TTC549 (cell line): ENCODE data around the gene ATP6V0D1.

ENCODE experiments used
- FAIRE-seq: peaks from 2 replicates; lab custom pipeline; 2012; peaks lifted over from hg19 to GRCh38; lab: Jason Lieb, UNC

ATP6V0D1 gene

GRCh38 chr16:67406111-67406971, 74.6 kb downstream of the ATP6V0D1 start:
- FAIRE-seq: no peak

DNA sequence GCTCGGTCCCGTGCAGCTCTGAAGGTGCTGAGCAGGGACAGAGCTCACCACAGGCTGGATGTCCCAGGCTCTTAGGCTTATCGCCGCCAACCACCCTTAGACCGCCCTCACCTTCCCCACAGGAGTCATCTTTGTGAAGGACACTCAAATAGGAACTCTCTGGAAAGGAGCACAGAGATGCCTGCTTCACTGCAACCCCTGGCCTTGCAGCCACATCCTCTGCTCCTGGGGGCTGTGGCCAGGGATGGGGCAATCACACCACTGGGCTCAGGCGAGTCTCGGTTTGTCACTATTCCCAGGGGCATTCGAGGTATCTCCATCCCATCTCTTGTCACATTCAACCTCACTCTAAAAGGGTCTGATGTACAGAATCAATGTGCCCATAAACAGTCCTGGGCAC, 75.6 kb downstream of the ATP6V0D1 start:
- no peak for FAIRE-seq

DNA sequence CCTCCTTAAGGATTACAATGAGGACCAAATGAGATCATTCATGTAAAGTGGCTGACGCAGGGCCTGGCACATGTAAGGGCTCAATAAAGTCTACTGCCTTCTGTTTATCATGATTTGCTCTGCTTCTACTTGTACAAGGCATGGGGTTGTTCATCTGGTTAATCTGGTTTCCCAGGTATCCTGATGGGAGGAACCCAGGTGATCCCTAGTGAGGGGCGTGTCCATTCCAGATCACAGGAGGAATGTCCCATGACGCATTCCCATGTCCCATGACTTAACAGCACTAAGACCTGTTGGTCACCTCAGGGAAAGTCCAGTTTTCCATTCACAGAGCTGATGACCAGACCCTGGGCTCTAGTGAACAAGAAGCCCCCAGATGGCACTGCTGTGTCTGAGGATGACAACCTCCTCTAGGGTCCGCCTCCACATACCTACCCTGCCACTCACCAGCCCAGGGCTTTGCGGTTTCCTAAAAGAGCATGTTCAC, 76.2 kb downstream of the ATP6V0D1 start:
- FAIRE-seq: no peak

- no peak for FAIRE-seq
Measured at GRCh38 chr16:67403976-67404555, 76.9 kb downstream of the ATP6V0D1 start.

- no peak for FAIRE-seq
Measured at GRCh38 chr16:67400901-67401300, 80.1 kb downstream of the ATP6V0D1 start.

DNA sequence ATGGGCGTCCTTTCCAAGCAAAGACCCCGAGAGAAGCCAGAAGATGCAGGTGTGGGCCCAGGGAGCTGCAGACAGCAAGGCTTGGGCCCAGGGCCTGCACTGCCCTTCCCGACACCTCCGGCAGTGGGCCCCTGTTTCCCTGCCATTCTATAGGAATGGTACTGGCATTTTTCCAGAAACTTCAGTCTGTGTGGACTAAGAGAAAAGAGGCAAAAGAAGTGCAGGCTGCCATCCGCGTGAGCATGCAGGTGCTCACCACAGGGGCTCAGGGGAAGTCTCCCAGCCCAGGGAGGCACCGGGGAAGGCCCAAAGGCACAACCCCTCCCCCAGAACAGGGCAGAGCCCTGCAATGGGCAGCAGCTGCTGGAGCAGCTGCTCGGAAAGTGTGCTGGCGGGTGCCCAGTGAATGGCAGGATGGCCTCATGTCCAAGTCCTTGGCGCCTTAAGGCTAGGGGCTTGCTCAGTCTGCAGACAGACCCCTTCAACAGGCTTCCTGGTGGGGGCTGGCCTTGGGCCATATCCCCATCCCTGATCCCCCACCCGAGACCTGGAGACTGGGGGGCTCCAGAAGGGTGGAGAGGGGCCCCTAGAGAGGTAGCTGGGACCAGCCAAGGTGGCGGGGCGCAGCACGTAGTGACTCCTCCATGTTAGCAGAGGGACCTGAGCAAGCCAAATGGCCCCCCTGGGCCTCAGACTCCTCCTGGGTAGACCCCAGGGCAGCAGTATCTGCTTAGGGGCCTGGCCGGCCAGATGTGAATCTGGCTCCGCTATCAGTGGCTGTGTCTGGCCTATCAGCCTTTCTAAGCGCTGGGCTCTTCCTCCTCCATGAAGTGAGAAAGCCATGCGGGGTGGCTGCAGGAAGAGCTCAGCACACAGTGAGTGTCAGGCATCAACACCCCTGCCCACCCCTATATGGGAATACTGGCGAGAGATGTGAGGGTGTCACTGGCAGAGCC, 80.9 kb downstream of the ATP6V0D1 start:
- FAIRE-seq: no peak

GRCh38 chr16:67399218-67399733, 81.7 kb downstream of the ATP6V0D1 start:
- FAIRE-seq: no peak

DNA sequence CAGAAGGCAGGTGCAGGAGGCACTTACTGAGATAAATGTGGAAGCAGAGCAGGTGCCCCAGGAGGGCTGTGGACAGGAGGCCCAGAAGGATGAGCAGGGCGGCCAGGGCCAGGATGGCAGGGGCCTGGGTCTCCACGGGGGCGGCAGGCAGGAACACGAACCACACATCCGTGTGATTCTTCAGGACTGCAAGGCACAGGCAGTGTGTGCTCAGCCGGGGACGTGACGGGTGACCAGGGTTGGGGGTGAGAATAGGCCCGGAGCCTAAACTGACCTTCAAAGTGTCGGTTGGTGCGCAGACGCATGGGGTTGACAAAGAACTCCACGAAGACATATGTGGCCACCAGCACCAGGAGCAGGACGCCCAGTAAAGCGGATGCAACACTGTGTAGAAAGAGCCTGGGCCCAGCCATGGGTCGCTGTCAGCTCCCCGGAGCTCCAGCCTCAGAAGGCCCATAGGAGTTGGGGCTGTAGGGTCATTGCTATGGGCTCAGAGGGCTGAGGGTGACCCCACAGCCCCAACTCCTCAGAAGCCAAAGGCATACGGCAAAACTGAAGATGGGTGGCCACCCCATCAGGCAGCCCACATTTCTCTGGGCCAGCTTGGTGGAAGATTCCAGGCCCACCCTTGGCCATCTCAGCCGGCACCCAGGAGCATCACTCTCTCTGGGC, 82.3 kb downstream of the ATP6V0D1 start:
- no peak for FAIRE-seq

GRCh38 chr16:67397812-67398545, 83.0 kb downstream of the ATP6V0D1 start:
- FAIRE-seq: no peak

DNA sequence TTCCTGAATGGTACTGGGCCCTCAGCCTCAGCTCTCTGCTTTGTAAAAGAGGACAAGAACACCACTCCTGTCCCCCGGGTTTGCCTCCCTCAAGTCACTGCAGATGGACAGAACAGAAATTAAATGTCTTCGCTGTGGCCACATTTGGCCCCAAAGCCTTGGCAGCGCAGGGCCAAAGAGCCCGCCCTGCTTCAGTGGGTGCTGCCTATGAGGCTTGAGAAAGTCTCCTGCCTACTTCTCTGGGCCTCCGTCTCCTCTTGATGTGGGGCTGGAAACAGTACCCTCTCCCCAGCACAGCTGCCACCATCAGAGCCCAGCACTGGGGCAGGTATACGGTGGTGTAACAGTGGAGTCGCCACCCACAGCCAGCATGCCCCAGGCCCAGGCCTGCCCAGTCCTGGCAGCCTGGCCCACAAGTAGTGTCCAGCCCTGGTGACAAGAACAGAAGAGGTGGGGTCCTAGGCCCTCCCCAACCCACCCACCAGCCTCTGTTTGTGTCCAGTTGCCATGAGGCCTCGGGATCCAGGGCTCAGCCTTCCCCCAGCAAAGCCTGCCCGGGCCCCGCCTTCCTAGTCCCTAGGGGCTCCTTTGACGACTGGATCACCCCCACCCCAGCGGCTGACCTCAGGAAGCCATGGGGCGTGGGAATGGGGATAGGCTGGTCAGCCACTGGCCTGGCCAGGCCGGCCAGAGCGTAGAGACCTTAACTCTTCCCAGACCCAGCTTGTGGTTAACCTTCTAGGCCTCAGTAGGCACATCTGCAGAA, 83.7 kb downstream of the ATP6V0D1 start:
- no peak for FAIRE-seq

DNA sequence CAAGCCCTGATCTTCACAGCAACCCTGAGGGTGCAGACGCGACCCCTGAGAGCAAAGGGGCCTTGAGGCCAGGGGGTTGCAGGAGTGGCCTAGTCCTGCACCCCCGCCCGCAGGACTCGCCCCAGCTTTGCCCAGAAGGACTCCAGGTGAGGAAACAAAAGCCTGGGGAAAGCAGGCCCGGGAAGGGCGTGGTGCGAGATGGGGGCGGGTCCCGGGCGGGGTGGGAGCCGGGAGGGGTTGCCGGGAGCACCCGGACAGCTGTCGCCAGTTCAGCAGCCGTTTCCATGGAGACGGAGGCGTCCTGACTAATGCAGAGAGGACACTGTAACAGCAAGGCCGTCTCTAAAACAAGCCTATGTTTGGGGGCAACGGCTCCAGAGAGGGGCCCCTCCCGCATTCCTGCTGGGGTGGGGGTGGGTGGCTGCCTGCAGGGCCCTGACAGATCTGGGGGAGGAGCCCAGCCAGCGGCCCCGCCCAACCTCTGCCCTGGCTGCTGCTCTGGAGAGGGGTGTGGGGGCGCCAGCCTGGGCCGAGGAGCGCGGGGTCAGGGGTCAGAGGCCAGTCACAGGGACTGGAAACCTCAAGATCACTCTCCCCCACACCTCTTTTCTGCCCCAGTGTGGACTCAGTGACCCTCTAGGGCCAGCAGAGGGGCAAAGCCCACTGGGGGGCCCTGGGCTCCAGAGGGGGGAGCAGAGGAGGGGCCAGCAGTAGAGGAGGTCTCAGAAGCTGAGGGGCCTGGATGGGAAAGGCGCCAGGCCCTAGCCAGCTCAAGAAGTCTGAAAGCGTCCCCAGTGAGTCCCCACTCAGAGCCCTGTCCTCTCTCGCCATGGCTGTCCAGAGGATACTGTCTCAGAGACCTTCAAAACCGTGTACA, 84.6 kb downstream of the ATP6V0D1 start:
- no peak for FAIRE-seq

- FAIRE-seq: no peak
Measured at GRCh38 chr16:67395458-67396158, 85.3 kb downstream of the ATP6V0D1 start.

DNA sequence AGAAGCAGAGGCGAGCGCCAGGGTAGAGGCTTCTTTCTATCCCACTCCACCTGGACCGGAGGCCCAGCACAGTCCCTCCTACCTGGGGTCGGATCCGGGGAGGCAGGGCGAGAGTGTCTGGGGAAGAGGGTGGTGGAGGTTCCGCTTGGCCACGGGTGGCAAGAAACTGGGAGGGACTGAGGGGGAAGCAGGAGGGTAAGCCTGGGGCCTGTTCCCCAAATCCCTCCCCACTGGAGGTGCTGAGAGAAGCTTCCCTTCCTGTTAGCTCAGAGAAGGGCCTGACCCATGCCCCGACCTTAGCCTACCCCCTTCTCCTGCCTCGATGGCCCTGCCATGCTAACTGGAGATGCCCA, 85.9 kb downstream of the ATP6V0D1 start:
- no peak for FAIRE-seq

- FAIRE-seq: no peak
Measured at GRCh38 chr16:67394155-67395104, 86.5 kb downstream of the ATP6V0D1 start.

- FAIRE-seq: no peak
Measured at GRCh38 chr16:67393788-67394154, 87.2 kb downstream of the ATP6V0D1 start.

- no peak for FAIRE-seq
Measured at GRCh38 chr16:67393111-67393787, 87.7 kb downstream of the ATP6V0D1 start, which contains the start of gene TPPP3. Gene TPPP3 (minus strand): TSS chr16:67393498. CDS start chr16:67391111, 2,387 bp downstream.
